Testis (tissue), 2 donors: ENCODE results near the gene ADRM1.

Experiments
- POLR2A ChIP-seq: fragments of 450-650 bp; IDR thresholded peaks from one replicate; pipeline ENCODE4 v1.6.1; 2017; ENCODE audit warnings: antibody characterized with exemption, mild to moderate bottlenecking, moderate library complexity
- TF ChIP-seq, protein P1 (sequence below), 3 experiments: fragments of 450-650 bp in 2 of 3; fragments of 200-600 bp in 1 of 3; sonication (generic) in 1 of 3; IDR thresholded peaks; one replicate each; pipeline ENCODE4 v1.5.1; 2016 to 2019; ENCODE audit warnings: antibody characterized with exemption in 3 of 3, mild to moderate bottlenecking in 2 of 3, moderate library complexity in 1 of 3

GRCh38 chr20:62268228-62268900 lies 34.4 kb upstream of the ADRM1 start:
- TF ChIP-seq, protein P1, sequence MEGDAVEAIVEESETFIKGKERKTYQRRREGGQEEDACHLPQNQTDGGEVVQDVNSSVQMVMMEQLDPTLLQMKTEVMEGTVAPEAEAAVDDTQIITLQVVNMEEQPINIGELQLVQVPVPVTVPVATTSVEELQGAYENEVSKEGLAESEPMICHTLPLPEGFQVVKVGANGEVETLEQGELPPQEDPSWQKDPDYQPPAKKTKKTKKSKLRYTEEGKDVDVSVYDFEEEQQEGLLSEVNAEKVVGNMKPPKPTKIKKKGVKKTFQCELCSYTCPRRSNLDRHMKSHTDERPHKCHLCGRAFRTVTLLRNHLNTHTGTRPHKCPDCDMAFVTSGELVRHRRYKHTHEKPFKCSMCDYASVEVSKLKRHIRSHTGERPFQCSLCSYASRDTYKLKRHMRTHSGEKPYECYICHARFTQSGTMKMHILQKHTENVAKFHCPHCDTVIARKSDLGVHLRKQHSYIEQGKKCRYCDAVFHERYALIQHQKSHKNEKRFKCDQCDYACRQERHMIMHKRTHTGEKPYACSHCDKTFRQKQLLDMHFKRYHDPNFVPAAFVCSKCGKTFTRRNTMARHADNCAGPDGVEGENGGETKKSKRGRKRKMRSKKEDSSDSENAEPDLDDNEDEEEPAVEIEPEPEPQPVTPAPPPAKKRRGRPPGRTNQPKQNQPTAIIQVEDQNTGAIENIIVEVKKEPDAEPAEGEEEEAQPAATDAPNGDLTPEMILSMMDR (IDR thresholded peaks at IDR 0.05): no peak
- no peak for TF ChIP-seq POLR2A
